HepG2 (cell line): ENCODE data around the gene GPT2. TPM values are rescaled to one million over a fixed set of nuclear protein-coding genes. Genes with fewer than 3 reads are reported as not detected.

Experiments used
- DPF2 ChIP-seq: sonication (generic); formaldehyde crosslinking; IDR thresholded peaks from 2 replicates; pipeline ENCODE4 v1.4.0; 2020; ENCODE audit warnings: mild to moderate bottlenecking, low read depth, missing genetic modification reagents, borderline replicate concordance
- GTF2F1 ChIP-seq: fragments of 150-350 bp; IDR thresholded peaks from 2 replicates; pipeline ENCODE4 v1.6.1; 2014; ENCODE audit warnings: low read length
- PHF21A ChIP-seq: sonication (generic); formaldehyde crosslinking; IDR thresholded peaks from 2 replicates; pipeline ENCODE4 v1.5.0; 2020; ENCODE audit warnings: mild to moderate bottlenecking, missing genetic modification reagents
- SNAI1 ChIP-seq: sonication (generic); formaldehyde crosslinking; IDR thresholded peaks from 2 replicates; pipeline ENCODE4 v1.5.0; 2020; ENCODE audit warnings: mild to moderate bottlenecking, missing genetic modification reagents, borderline replicate concordance
- ZMYM3 ChIP-seq: sonication (generic); formaldehyde crosslinking; IDR thresholded peaks from 2 replicates; pipeline ENCODE4 v1.5.1; 2020; ENCODE audit warnings: mild to moderate bottlenecking, missing genetic modification reagents
- polyA plus RNA-seq, 8 experiments: library from polyadenylated mRNA; depleted of rRNA in 3 of 8; stranded (reverse) in 7 of 8; unstranded in 1 of 8; fragments of >200 nt; fragmentation: Illumina TruSeq in 4 of 8; extraction: Trizol in 4 of 8; gene quantifications; 2 replicates each; pipeline versions ENCODE4 v1.2.1 to v1.2.3, GENCODE V29; 2011 to 2016; ENCODE audit warnings: low read depth in 4 of 8, missing spikeins in 1 of 8, mixed read lengths in 1 of 8; ENCODE audit not compliant: insufficient read depth in 1 of 8
- total RNA-seq, 5 experiments: library from RNA; depleted of rRNA; stranded (reverse); fragments of >200 nt; fragmentation: Illumina TruSeq; extraction: Trizol; gene quantifications; 2 replicates each; pipeline ENCODE4 v1.2.3, GENCODE V29; 2016; ENCODE audit warnings: low read depth in 1 of 5
- TF ChIP-seq, protein P1 (sequence below): sonication (generic); formaldehyde crosslinking; IDR thresholded peaks from 2 replicates; pipeline ENCODE4 v1.4.0; 2020; ENCODE audit warnings: mild to moderate bottlenecking, missing genetic modification reagents, borderline replicate concordance
- TF ChIP-seq, protein P2 (sequence below): sonication (generic); formaldehyde crosslinking; IDR thresholded peaks from 2 replicates; pipeline ENCODE4 v1.4.0; 2020; ENCODE audit warnings: missing genetic modification reagents
- TF ChIP-seq, protein P3 (sequence below): sonication (generic); formaldehyde crosslinking; IDR thresholded peaks from 2 replicates; pipeline ENCODE4 v1.5.0; 2020; ENCODE audit warnings: missing genetic modification reagents
- TF ChIP-seq, protein P4 (sequence below): IDR thresholded peaks from 2 replicates; pipeline ENCODE4 v1.6.1; 2016; ENCODE audit warnings: low read depth, missing genetic modification reagents, missing compliant biosample characterization
- TF ChIP-seq, protein P5 (sequence below): sonication (generic); formaldehyde crosslinking; IDR thresholded peaks from 2 replicates; pipeline ENCODE4 v1.4.0; 2020; ENCODE audit warnings: missing genetic modification reagents, low read depth, mild to moderate bottlenecking, borderline replicate concordance

The GPT2 gene
- total and polyA plus RNA-seq, 2 of the 13 experiments (the other 11 are each of a cell fraction or from before 2014, with no cell fraction given), result 138 to 267 TPM

DNA sequence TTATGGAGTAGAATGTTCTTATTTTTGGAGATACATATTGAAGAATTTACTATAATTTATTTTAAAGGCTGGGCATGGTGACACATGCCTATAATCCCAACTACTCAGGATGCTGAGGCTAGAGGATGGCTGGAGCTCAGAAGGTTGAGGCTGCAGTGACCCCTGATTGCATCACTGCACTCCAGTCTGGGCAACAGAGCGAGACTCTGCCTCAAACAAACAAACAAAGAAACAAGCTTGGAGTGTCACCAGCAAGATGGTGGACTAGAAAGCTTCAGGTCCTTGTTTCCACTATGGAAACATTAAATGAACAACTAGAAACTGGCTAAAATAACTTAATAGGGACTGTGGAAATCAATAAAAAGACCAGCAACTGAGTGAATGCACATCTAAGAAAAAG is 17.9 kb upstream of the GPT2 start (continued):
- TF ChIP-seq, protein P1, sequence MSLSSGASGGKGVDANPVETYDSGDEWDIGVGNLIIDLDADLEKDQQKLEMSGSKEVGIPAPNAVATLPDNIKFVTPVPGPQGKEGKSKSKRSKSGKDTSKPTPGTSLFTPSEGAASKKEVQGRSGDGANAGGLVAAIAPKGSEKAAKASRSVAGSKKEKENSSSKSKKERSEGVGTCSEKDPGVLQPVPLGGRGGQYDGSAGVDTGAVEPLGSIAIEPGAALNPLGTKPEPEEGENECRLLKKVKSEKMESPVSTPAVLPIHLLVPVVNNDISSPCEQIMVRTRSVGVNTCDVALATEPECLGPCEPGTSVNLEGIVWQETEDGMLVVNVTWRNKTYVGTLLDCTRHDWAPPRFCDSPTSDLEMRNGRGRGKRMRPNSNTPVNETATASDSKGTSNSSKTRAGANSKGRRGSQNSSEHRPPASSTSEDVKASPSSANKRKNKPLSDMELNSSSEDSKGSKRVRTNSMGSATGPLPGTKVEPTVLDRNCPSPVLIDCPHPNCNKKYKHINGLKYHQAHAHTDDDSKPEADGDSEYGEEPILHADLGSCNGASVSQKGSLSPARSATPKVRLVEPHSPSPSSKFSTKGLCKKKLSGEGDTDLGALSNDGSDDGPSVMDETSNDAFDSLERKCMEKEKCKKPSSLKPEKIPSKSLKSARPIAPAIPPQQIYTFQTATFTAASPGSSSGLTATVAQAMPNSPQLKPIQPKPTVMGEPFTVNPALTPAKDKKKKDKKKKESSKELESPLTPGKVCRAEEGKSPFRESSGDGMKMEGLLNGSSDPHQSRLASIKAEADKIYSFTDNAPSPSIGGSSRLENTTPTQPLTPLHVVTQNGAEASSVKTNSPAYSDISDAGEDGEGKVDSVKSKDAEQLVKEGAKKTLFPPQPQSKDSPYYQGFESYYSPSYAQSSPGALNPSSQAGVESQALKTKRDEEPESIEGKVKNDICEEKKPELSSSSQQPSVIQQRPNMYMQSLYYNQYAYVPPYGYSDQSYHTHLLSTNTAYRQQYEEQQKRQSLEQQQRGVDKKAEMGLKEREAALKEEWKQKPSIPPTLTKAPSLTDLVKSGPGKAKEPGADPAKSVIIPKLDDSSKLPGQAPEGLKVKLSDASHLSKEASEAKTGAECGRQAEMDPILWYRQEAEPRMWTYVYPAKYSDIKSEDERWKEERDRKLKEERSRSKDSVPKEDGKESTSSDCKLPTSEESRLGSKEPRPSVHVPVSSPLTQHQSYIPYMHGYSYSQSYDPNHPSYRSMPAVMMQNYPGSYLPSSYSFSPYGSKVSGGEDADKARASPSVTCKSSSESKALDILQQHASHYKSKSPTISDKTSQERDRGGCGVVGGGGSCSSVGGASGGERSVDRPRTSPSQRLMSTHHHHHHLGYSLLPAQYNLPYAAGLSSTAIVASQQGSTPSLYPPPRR (CRISPR knock-in tag), result peak; percentile 38; the same call in 1 of the 2 replicates
- TF ChIP-seq SNAI1 (no peak), ZMYM3 (CRISPR knock-in tag) (peak; percentile 70; the same call in 1 of the 2 replicates), DPF2 (CRISPR knock-in tag) (no peak), GTF2F1 (no peak), PHF21A (CRISPR knock-in tag) (0 out of 2 replicates have a peak, but pooled peaks have one; percentile 15)
- TF ChIP-seq, protein P2, sequence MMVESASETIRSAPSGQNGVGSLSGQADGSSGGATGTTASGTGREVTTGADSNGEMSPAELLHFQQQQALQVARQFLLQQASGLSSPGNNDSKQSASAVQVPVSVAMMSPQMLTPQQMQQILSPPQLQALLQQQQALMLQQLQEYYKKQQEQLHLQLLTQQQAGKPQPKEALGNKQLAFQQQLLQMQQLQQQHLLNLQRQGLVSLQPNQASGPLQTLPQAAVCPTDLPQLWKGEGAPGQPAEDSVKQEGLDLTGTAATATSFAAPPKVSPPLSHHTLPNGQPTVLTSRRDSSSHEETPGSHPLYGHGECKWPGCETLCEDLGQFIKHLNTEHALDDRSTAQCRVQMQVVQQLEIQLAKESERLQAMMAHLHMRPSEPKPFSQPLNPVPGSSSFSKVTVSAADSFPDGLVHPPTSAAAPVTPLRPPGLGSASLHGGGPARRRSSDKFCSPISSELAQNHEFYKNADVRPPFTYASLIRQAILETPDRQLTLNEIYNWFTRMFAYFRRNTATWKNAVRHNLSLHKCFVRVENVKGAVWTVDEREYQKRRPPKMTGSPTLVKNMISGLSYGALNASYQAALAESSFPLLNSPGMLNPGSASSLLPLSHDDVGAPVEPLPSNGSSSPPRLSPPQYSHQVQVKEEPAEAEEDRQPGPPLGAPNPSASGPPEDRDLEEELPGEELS (CRISPR knock-in tag), result peak; percentile 95
- TF ChIP-seq, protein P3, sequence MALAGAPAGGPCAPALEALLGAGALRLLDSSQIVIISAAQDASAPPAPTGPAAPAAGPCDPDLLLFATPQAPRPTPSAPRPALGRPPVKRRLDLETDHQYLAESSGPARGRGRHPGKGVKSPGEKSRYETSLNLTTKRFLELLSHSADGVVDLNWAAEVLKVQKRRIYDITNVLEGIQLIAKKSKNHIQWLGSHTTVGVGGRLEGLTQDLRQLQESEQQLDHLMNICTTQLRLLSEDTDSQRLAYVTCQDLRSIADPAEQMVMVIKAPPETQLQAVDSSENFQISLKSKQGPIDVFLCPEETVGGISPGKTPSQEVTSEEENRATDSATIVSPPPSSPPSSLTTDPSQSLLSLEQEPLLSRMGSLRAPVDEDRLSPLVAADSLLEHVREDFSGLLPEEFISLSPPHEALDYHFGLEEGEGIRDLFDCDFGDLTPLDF, result no peak
- TF ChIP-seq, protein P4, sequence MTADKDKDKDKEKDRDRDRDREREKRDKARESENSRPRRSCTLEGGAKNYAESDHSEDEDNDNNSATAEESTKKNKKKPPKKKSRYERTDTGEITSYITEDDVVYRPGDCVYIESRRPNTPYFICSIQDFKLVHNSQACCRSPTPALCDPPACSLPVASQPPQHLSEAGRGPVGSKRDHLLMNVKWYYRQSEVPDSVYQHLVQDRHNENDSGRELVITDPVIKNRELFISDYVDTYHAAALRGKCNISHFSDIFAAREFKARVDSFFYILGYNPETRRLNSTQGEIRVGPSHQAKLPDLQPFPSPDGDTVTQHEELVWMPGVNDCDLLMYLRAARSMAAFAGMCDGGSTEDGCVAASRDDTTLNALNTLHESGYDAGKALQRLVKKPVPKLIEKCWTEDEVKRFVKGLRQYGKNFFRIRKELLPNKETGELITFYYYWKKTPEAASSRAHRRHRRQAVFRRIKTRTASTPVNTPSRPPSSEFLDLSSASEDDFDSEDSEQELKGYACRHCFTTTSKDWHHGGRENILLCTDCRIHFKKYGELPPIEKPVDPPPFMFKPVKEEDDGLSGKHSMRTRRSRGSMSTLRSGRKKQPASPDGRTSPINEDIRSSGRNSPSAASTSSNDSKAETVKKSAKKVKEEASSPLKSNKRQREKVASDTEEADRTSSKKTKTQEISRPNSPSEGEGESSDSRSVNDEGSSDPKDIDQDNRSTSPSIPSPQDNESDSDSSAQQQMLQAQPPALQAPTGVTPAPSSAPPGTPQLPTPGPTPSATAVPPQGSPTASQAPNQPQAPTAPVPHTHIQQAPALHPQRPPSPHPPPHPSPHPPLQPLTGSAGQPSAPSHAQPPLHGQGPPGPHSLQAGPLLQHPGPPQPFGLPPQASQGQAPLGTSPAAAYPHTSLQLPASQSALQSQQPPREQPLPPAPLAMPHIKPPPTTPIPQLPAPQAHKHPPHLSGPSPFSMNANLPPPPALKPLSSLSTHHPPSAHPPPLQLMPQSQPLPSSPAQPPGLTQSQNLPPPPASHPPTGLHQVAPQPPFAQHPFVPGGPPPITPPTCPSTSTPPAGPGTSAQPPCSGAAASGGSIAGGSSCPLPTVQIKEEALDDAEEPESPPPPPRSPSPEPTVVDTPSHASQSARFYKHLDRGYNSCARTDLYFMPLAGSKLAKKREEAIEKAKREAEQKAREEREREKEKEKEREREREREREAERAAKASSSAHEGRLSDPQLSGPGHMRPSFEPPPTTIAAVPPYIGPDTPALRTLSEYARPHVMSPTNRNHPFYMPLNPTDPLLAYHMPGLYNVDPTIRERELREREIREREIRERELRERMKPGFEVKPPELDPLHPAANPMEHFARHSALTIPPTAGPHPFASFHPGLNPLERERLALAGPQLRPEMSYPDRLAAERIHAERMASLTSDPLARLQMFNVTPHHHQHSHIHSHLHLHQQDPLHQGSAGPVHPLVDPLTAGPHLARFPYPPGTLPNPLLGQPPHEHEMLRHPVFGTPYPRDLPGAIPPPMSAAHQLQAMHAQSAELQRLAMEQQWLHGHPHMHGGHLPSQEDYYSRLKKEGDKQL (CRISPR knock-in tag), result no peak
- TF ChIP-seq, protein P5, sequence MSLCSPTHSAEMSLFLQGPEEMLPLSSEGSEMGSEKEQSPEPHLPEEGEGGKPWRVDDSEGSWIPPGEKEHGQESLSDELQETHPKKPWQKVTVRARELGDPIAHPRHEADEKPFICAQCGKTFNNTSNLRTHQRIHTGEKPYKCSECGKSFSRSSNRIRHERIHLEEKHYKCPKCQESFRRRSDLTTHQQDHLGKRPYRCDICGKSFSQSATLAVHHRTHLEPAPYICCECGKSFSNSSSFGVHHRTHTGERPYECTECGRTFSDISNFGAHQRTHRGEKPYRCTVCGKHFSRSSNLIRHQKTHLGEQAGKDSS (CRISPR knock-in tag), result 0 out of 2 replicates have a peak, but pooled peaks have one; percentile 33
